Stimulated activated CD8-positive, alpha-beta memory T cell treated with anti-CD3 and anti-CD28 coated beads, Interleukin-4, amount 100 ng/mL, for 4 hours (primary cell): Measurements from ENCODE around the gene CCDC51.
A peak's percentile ranks its signal among the peaks of the same experiment; 100 is the strongest.

ENCODE experiments used
- DNase-seq, 2 donors: peaks; one replicate each; pipeline ENCODE4 v3.0.0-alpha.2; 2020; ENCODE audit warnings: low read depth in 2 of 2, low spot score in 1 of 2

CCDC51 gene

GRCh38 chr3:48435223-48435595, 4.7 kb downstream of the CCDC51 start:
- no peak for DNase-seq

- DNase-seq = no peak
Observed at GRCh38 chr3:48434591-48435222, 5.2 kb downstream of the CCDC51 start.

- DNase-seq = no peak
Observed at GRCh38 chr3:48433472-48434118, 6.3 kb downstream of the CCDC51 start.

DNA sequence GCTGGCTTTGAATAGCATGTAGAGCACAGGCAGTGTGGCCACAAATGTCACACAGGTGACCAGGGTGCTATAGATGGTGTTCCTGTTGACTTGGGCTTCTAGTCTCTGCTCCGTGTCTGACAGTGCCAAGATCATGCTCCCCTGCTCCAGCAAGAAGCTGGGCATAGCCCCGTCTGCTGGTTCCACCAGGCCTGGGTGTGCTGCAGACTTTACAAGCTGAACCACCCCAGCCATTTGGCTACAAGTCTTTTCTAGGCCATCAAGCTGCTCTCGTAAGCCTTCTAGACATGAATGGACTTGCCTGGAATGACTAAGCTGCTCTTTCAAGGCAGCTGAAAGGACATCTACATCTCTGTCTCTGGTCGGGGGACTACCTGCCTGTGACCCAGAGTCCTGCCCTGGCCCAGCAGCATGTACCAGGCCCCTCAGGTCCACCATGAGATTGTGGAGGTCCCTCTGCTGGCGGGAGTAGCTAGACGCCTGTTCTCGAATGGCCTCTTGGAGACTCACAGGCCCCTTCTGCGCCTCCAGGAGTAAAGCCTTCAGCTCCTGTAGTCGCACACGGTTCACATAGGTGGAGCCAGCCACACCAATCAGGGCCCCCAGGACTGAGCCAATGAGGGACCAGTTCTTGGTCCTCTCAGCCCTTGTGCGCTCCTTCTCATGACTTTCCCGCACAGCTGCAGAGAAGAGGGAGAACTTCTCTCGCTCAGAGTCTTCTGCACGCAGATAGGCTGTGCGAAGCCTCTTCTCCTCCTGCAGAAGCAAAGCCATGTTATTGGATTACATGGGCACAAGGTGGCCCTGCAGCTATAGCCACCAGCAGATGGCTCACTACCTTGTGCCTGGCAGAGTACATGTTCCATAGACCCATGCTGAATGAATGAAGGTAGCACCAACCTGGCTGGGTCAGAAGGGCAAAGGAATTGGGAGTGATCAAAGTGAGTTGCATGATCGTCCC, 7.2 kb downstream of the CCDC51 start:
- DNase-seq = no peak

- no peak for DNase-seq
Observed at GRCh38 chr3:48431224-48432029, 8.5 kb downstream of the CCDC51 start.

DNA sequence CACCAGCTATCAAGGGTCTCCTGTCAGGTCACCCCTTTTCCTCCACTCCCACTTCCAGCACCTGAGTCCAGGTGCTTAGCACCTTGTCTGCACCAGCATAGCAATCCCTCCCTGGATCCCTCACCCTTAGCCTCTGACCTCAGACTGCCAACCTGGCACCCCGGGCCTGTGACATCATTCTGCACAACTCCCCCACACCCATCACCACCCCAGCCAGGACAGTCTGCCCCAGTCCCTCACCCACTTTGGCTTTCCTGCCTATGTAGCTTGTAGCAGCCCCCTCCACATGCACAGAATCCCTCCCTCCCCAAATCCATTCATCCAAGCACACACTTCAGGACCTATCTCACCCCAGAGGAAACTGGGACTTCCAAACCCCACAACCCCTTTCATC, 9.2 kb downstream of the CCDC51 start:
- no peak for DNase-seq

DNA sequence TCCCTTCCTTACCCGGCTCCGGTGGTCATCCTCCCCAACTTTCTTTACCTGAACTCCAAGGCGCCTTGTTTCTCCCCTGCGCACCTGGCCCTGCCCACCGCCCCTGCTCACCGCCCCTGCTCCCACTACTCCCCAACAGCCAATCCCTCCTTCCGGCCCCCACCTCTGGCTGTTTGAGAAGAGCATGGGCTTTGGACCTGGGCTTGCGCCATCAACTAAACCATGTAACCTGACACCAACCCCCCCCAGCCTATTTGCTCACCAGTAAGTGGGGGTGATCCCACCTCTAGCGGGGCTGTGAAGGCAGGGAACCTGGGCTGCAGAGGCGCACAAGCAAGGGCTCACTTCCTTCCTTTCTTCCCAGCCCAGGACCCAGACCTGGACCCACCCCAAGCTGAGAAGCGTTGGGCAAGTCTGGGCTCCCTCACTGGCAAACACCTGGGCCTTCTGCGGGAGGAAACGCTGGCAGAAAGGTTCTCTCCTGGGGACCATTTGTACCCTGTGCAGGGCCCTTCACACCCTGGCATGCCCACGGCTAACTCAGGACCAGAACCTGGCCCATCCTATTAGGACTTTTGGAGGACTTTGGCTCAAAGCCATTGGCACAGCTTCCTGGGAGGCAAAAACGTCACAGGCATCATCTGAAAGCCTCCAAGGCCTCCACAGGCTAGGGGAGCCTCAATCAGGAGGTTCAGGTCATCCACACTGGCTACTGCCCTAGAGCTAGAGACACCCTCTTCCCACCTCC, 9.8 kb downstream of the CCDC51 start, which contains the start of gene PLXNB1:
PLXNB1 (minus strand) TSS at position 127 of the 748 bp plus-strand sequence. CDS start 5,475 bp downstream, outside the sequence.
- no peak for DNase-seq

DNA sequence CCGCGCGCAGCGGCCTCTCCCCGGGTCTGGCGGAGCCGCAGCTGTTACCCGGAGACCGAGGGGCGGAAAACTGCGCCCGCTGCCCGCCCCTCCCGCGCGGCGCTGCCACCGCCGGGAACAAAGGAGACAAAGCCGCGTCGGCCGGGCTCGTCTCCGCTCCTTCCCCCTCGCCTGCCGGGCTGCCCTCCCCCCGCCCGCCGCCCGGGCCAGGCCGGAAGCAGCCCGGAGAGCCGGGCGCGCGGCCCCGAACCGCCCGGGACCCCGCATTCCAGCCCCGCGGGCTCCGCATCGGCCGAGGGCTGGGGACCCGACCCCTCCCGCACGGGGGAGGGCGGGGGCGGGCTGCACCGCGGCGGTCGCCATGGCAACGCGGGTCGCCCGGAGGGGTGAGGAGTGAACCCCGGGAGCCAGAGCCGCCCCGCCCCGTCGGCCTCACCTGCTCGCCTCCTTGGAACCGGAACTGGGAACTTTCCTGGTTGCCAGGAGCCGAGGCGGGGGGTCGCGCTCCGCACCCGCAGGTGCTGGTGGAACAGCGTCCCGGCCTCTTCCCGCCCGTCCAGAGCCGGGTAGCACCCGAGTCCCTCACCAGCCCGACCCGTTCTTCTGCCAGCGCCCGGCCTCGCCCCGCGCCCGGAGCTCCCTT, 10.5 kb downstream of the CCDC51 start:
- DNase-seq = peak in 1 of 2 donors; percentile 24

DNA sequence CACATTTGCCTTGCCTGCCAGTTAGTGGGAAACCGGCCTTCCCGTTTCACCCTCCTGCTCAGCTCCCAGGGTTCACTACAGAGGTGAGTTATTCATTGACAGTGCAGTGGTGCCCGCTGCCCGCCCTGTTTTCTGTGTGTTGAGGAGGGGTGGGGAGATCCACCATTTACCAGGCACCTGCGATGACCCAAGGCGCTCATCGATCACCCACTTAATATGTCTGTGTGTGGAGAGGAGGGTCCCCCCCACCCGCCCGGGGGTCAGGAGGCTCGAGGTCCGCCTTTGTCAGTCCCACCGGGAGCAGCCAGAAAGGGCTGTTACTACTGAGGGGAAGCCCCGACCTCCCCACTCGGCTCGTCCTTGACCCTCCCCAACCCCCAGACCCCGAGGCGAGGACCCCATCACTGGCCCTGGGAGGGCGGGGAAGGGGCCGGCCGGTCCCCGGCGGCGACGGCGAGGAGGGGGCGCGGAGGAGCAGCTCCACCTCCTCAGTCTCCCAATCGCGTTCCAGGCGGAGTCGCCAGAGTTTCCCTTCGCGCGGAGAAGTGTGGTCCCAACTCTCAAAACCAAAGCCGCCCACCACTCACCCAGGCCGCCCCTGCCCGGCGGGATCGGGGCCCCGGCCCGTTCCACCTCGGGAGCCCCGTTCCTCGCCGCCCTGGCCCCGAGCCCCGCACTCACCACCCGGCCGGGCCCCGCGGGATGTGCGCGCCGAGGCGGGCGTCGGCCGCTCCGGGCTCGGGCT, 11.2 kb downstream of the CCDC51 start:
- DNase-seq = no peak

- DNase-seq = no peak
Observed at GRCh38 chr3:48428088-48428571, 11.8 kb downstream of the CCDC51 start.

DNA sequence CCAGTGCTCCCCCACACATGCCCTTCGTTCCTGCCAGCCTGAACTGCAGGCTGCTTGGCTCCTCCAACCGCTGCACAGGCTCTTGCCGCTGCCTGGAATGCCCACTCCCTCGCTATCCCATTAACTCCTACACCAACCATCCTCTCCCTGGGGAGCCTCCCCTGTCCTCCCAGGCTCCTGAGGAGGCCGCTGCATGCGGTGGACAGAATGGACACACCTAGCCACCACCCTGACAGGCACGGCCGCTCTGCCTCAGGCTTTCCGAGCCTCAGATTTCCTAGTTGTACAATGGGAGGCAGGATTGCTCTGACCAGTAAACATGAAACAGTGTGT, 12.3 kb downstream of the CCDC51 start:
- DNase-seq = no peak

DNA sequence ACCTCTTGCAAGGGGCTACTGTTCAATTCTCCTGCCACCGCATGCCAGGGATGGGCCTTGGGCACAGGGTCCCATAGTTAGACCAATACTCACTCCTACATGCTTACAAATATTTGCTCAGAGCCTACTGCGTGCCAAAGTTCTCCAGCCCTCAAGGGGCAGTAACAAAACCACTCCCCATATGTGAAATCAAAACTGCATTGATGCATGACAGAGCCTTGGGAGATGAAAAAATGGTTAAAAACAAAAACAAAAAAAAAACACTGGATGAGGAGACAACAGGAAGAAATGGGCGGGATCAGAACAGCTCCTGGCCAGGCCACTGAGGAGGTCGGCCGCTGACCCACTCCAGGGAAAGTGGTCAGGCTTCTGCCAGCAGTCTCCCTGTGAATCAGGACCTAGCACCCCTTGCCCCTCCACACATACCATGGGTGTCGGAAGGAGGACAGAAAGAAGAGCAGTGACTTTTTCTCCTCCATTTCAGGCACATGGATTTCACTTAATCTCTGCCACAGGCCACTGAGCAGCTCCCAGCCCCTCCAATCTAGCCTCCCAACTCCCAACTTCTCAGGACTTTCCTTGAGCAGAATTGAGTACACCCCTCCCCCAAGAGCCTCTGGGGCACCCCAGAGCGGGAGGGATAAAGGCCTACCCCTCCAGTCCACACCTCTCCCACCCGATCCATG, 12.8 kb downstream of the CCDC51 start:
- DNase-seq = no peak

GRCh38 chr3:48426401-48426909, 13.5 kb downstream of the CCDC51 start:
- no peak for DNase-seq

GRCh38 chr3:48425281-48425812, 14.6 kb downstream of the CCDC51 start:
- no peak for DNase-seq

DNA sequence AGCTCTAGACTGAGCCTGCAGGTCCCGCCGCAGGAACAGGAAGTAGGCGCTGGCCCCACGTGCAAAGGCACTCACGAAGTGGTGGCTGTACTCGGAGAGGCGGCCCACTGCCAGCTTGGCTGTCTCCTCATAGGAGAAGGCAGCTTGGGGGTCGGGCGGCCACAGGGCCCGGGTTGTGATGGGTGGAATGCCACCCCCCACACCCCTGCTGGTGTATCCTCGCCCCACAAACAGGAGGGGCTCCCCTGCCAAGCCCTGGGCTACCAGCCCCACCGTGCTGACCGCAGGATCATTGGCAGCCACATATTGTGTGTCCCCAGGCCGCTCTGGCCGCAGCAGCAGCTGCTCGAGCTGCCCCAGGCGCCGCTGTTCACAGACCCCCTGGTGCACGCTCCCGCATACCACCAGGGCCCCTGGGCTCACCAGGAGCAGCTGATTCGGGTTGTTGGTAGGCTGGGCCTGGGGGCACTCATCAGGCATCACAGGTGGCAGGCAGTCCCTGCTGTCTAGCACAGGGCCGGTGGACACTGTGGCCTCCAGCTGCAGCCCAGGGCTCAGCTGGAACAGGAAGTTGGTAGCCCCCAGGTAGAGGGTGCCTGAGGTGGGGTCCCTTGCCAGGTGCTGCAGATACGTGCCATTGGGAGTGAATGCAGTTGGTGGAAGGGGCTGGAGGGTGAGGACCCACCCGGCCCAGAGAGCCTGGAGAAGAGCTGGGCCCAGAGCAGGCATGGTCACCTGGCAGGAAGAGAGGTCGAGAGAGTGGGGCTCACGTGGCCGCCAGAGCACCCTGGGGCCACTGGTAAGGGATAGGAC, 15.8 kb downstream of the CCDC51 start:
- no peak for DNase-seq

DNA sequence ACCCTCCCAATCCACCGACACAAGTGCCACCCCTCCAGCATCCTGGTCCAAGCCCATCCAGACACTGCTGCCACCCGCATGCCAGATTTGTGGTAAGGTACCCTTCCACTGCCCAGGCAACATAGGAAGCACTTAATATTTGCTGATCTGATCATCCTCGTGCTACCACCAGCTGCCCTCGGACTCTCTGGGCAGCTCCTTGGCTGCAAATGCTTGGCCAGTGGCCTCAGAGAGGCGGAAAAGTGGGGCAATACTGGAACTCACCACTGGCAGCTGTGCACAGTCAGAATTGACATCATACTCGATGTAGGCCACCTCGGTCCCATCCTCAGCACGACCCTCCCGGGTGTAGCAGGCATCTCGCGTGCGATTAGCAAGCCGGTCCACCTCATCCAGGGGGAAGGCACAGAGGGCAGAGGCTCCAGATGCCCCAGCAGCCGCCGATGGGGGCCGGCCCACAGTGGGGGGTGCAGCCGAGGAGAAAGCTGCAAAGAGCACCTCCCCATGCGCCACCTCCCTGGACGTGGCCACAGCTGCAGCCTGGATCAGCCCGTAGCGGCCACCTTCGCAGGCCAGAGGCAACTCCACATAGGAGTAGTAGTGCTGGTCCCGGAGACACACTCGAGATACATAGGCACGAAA, 16.6 kb downstream of the CCDC51 start:
- no peak for DNase-seq

GRCh38 chr3:48422681-48423080, 17.2 kb downstream of the CCDC51 start:
- DNase-seq = no peak
